Erythroblast (primary cell): ENCODE results near the gene DNASE1L2.

Experiments
- GATA1 ChIP-seq: IDR thresholded peaks from 2 replicates; pipeline ENCODE4 v1.6.1; 2011; ENCODE audit warnings: low read depth, mild to moderate bottlenecking, control low read depth, low read length, moderate library complexity
- POLR2A ChIP-seq: IDR thresholded peaks from 2 replicates; pipeline ENCODE4 v1.6.1; 2011; ENCODE audit warnings: mild to moderate bottlenecking, low read length

GRCh38 chr16:2273484-2273883 lies 37.2 kb downstream of the DNASE1L2 start:
- TF ChIP-seq POLR2A (no peak), GATA1 (no peak)
